HG03280 (cell line): ENCODE measurements around the gene DRICH1.
"Not testable (repeated sequence)": the region's sequence is repeated elsewhere in the genome, so short reads cannot be mapped to it uniquely, and the experiment has no call there.

Source experiments
- ATAC-seq: cut with Tn5 transposase; IDR thresholded peaks from one replicate; pipeline ENCODE4 v1.9.1; 2021; ENCODE audit warnings: mild to moderate bottlenecking, moderate library complexity; ENCODE audit not compliant: unreplicated experiment

Gene DRICH1

DNA sequence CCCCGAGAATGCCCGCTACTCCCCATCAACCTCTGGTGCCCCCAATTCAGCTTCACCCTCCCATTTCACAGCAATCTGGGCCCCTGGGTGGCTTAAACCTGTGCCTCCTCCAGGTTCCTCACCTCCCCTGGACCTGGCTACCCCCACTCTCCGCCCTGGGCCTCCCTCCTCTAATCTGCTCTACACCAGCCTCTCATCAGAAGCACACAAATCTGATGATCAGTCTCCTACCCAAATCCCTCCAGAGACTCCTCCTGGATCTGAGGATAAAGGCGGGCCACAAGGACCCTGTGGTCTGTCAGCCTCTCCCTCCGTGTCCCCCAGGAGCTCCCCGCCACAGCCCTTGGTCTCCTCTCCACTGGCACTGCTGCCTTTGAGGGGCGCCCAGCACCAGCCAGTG is 28.9 kb downstream of the DRICH1 start:
- ATAC-seq: no peak

DNA sequence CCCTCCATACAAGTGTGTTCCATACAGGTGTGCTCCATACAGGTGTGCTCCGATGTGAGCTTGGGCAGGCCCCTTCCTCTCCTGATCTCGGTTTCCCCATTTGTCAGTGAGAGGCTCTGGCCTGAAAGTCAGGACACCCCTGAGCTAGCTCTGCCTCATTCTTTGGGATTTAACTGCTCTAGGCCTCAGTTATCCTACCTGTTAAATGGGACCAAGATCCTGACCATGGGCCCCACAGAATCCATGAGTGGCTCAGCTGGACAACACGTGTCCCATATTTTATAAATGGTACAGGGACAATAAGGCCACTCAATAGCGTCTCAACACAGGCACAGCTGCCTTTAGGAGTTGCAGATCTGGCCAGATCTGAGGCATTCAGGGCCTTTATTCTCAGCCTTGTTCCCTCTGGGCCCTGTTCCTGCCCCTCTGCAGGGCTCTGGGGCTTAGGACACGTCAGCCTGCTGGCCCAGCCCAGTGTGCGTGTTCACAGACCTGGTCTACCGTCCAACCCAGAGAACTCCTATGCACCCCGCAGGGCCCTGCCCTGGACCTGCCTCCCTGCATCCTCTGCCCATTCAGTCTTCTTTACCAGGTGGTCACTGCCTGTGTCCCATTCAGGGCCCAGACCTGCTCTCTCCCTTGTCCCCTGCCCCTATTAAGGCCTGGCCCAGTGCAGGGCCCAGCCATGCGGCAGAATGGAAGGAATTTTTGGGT is 33.2 kb downstream of the DRICH1 start:
- no peak for ATAC-seq

DNA sequence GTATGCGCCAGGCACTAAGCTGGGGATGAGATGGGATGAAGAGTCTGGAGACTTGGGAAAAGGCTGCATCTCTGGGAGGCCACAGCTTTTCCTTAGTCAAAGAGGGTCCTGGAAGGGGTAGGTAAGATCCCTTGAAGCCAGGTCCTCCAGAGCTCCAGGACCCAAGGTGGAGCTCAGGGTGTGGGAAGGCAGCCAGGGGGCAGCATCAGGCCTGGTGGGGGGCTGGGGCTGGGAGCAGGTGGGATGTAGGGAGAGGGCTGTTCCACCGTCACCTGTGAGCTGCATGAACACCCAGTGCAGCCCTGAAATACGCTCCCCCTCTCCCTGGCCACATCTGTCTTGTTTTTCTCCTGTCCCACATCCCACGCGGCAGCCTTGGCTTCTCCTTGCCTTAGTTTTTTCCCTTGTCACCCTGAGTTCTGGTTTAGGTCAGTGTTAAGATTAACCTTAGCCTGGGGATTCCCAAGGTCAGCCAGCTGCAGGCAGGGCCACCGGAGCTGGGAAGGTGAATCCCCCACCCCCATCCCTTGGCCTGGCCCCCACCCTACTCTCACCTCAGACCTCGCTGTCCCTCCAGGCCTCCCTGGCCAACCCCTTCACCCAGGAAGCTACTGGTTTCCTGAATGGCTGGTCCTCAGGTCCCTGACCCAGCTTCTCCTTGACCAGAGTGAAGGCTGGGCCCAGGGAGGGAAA is 34.4 kb downstream of the DRICH1 start:
- ATAC-seq: not testable (repeated sequence)

DNA sequence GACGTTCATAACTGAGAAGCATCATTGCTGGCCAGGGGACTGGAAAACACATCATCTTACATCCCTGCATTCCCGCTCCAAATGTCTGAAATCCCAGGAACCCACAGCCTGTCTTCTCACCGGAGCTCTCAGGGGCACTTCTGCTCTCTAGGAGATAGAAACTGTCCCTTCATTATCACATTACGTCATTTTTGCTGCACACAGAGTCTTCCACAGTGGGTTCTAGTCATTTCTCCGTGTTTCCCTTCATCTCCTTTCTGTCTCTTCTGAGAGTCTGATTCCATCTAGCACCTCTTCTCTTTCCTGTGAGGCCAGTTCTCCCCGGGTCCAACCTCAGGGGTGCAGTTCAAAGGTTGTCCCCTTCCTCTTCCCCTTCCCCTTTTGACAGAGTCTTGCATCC is 36.2 kb downstream of the DRICH1 start:
- ATAC-seq: not testable (repeated sequence)

DNA sequence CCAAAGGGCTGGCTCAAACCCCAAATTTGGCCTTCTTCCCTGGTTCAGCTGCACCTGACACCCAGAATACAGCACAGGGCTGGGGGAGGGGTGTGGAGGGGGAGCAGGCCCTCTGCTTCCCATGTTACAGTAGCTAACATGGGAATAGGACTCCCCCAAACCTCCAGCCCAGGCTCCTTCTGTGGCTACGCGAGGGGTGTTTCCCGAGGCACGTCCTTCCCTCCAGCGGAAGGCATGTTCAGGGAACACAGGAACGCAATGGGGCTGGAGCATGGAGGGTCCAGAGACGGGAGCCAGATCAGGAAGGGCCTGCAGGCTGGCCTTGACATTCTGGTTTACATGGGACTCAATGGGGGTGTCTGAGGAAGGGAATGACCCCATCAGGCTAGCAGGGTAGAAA is 40.3 kb downstream of the DRICH1 start:
- ATAC-seq: no peak

DNA sequence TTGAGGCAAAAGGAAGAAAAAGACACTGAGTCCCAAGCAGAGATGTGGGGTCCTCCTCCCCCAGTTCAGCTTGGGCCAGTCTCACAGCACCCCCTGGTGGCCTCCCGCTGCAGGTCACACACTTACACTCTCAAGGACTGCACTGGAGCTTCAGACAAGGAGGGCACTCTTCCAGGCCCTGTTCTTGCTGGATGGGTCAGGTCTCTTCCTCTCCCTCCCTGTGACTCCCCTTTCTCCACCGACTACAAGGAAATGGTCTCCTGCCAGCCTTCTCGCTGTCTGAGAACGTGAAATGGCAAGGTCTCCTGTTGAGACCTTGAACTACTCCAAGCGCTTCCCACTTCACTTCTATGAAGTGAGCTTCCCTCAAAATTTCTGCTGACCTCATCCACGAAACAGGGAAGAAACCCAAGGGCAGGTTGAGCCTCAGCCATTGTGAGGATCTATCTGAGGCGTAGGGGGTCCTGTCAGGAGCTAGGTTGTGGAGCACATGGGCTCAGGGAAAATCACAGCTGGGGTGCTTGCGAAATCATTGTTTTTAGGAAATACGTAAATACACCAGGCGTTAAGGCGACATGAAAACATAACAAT is 40.8 kb downstream of the DRICH1 start:
- no peak for ATAC-seq

DNA sequence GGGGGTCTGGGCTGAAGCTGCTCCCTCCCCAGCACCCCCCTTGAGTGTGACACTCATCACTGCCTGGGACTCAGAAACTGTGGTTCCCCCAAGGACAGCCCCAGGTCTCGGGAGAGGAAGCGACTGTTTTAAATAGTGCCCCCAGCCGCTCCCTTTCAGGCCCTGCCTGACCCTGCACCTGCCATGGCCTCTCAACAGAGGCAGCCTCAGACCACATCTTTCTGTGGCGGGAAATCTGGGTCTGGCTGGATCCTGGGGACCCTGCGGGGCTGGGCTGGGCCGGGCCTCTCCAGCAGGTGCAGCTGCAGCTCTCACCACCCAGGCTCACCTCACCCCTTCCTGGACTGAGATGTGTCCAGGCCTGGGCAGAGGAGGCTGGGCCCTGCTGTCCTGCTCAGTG is 48.3 kb downstream of the DRICH1 start:
- ATAC-seq: no peak

DNA sequence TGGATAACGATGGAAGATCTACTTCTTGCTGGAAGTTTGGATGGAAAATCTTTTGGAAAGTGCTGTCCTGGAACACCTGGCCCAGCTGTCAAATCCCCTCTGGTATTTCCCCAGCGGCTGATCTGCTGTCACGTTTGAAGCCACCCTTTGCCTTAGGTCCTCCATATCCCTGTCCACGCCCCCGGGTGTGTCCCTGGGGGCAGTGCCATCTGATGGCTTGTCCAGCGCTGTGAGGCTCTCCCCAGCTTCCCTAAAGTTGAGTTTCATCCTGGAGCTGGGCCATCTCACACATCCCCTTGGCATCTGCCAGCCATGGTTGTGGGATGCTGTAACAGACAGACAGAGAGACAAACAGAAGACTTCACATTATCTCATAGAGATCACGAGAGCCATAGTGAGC is 49.0 kb downstream of the DRICH1 start:
- ATAC-seq: no peak

DNA sequence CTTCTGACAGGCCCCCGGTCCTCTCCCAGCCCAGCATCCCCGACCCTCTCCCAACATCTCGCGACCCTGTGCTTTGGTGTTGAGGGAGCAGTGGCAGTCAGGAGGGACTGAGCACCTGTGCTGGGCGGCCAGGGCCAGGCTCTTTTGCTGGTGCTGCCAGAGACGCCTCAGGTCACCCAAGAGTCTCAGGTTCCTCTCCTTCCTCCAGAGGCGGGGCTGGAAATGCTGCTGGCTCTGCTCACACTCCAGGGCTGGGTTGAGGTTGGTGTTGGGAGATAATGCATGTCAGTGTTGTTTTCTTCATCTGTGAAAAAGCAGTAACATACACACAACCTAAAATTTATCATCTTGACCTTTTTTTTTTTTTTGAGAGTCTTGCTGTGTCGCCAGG is 50.9 kb downstream of the DRICH1 start:
- ATAC-seq: no peak

DNA sequence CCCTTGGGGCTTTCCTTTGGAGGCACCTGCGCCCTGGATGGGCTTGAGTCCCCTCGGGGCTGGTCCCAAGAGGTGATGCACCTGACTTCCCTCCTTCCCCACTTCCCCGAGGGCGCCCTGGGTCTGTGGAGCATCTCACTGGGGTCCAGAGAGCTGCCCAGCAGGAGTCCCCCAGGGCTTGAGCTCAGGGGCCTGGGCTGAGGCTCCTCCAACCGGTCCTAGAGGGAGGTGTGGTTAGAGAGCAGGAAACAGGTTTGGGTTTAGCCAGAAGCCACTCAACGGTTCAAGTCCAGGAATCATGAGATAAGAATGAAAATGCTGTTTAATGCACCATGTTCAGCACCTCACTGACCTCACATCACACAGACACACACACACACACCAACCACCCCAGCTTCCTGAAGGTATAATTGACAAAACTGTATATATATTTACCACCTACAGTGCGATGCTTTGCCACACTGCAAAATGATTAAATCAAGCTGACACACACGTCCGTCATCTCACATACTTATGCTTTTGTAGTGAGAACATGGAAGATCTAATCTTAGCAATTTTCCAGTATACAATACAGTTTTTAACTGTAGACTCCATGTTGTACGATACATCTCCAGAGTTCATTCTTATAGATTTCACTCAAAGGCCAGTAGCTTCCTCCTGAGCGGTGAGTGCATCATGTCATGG is 51.4 kb downstream of the DRICH1 start:
- ATAC-seq: no peak

DNA sequence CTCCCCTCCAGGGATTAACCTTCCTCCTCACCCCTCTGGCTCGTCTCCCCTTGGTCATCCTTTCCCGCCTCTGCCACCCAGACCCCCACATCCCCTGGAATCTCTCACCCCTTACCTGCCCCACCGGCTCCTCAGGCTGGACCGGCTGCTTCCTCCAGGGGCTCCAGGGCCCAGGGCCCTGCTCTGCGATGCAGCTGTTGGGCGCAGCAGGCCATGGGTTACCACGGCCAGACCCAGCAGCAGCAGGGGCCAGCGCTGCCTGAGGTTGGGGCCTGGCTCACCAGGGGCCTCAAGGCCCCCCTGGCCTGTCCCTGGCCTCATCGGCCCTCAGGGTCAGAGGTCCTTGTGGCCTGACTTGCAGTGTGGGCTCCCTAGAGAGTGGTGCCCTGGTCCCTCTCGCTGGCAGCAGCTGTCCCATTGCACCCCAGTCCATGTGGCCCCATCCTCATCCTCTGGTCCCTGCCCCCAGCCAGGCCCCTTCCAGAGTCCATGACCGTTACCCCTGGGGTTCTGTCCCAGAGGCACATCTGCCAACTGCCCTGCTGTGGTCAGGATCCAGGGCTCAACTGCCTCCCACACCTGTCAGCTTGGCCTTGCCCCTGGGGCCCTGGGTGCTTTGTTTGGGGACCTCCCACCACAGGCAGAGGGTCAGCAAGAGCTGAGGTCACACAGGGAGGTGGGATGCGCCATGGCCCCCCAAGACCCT is 52.1 kb downstream of the DRICH1 start, which contains the start of gene IGLL1:
IGLL1 (minus strand) TSS at position 421 of the 706 bp plus-strand sequence; CDS start at position 321, 100 bp downstream.
- ATAC-seq: no peak

DNA sequence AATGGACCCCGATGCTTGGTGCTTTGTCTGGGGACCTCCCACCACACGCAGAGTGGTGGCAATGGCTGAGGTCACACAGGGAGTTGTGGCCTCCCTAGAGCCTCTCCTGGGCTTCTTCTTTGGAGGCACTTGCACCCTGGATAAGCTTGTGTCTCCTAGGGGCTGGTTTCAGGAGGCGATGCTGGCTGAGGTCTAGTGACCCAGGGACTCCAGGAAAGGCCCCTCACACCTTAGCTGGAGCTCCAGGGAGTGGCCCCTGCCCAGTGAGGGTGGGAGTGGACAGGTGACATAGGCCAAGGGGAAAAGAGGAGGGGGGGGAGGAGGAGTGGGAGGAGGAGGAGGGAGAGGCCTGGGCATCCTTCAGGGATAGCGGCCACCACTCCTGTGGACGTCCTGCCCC is 52.8 kb downstream of the DRICH1 start:
- ATAC-seq: no peak

DNA sequence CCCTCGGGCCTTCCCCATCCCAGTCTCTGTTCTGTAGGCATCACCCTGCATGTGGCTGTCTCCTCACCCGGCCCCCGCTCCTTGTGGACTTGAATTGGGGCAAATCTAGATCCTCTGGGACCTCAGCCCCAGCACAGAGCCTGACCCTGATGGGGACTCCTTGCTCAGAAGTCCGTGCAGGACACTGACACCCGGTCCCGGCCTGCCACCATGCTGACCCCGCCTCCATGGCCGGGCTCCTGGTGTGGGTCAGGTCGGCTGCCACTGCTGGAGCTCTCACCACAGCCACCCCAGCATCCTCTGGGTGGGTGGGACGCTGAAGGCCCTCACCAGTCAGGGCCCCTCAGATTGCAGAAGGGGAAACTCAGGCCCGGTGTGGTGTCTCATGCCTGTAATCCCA is 53.8 kb downstream of the DRICH1 start:
- no peak for ATAC-seq

DNA sequence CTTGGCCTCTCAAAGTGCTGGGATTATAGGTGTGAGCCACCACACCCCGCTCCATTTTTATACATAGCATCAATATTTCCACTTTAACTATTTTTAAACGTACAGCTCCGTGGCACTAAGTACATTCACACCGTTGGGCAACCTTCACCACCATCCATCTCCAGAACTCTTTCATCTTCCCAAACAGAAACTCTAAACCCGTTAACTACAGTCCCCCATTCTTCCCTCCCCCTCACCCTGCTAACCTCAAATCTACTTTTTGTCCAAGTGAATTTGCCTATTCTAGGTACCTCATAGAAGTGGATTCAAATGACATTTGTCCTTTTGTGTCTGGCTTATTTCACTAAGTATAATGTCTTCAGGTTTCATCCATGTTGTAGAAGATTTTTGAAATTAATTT is 55.4 kb downstream of the DRICH1 start:
- ATAC-seq: no peak

DNA sequence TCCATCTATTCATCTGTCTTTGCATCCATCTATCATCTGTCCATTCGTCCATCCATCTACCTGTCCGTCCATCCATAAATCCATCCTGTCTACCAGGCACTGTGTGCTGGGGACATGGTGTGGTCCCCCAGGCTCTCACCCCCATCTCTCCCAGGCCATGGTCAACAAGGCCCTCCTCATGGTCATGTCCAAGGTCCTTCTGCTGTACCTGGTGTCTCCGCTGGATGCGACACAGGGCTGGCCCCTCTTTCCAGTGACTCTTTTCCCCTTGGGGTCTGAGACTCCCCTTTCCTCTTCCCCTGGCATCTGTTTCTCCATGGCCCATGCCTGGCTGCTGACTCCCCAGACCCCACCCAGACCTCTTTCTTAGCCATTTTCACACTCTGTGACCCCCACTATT is 56.5 kb downstream of the DRICH1 start:
- no peak for ATAC-seq

DNA sequence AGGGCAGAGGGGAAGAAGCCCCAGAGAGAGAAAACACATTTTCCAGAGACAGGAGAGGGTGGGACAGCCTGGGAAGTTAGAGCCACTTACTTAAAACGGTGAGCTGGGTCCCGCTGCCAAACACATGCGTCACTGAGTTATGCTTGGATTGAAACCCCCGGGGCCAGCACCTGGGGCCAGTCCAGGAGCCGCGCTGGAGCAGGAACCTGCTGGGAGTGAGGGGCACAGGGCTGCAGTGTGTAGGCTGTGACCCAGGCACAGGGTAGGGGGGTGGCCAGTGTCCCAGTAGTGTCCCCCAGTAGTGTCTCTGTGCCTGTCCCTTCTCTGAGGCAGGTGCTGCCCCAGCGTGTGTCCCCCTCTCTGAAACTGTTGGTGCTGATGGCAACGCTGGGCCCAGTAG is 57.2 kb downstream of the DRICH1 start:
- ATAC-seq: no peak

DNA sequence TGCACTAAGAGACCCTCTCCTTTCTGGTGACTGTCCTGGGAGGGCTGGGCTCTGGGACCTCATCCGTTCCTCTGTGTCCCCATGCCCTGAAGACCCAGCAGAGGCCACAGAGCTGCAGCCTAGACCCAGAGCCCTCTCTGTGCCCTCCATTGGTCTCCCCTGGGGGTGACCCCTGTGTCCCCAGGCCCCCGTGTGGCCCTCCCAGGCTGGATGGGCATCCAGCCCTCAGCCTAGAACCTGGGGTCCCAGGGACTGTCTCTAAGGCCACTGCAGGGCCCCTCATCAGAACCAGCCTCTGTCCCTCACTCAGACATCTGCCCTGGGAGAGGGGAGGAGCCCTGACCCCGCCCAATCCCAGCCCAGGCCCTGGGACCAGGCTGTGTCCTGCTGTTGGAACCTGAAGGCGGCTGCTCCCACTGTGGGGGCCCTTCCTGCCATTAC is 57.7 kb downstream of the DRICH1 start:
- ATAC-seq: no peak

DNA sequence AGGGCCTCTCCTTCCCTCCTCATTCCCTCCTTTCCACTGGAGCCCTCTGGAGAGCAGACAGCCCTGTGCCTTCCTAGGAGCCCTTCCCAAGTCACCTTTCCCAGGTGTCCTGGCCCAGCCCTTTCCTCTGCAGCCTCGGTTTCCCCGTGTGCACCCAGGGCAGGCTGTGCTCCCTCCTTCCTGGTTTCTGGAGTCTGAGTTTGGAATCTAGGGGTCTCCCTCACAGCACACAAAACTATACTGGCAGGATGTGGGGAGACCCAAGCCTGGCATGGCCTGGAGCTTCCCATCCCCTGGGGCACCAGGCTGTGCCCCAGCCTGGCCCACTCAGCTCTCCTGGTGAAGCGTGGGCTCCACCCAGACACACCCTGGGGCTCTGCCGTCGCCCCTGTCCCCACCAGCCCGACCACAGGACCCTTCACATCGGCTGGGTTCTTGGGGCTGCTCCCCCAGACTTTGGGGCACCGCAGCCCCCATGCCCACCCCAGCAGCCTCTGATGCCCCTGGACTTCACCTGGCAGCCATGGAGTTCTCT is 58.4 kb downstream of the DRICH1 start:
- ATAC-seq: not testable (repeated sequence)

DNA sequence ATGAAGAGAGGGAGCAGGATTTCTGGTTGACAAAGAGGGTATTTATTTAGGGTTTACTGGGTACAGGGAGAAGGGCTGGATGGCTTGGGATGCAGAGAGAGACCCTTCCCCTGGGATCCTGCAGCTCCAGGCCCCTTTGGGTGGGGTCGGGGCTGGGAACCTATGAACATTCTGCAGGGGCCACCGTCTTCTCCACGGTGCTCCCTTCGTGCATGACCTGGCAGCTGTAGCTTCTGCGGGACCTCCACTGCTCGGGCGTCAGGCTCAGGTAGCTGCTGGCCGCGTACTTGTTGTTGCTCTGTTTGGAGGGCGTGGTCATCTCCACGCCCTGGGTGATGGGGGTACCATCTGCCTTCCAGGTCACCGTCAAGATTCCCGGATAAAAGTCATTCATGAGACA is 59.0 kb downstream of the DRICH1 start:
- not testable (repeated sequence) for ATAC-seq

DNA sequence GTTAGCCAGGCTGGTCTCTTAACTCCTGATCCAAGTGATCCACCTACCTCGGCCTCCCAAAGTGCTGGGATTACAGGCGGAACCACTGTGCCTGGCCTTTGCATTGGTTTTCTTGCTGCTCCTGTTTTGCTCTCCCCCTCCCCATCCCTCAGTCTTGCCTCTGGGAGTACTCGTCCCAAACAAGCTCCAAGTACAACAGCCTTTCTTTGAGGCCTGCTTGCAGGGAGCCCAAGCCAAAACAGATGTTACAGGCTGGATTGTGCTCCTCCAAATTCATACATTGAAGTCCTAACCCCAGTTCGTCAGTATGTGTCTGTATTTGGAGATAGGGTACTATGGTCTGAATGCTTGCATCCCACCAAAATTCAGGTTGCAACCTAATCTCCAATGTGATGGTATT is 60.6 kb downstream of the DRICH1 start:
- no peak for ATAC-seq

DNA sequence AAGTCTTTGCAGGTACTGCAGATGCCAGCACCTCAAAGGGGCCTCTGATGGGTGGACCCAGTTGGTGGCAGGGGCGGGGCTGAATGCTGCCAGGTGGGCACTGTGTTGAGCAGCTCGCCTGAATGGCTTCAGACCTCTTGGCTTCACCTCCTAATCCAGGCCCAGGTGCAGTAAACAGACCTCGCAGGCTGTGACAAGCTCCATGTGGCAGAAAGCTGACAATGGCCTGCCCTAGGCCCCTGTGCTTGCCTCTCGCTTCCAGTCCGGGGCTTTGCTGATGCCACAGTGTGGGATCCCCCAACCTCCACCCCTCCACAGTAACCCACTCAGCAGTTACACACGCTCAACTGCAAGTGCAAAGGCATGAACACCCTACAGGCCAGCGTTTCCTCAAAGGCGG is 61.4 kb downstream of the DRICH1 start:
- ATAC-seq: no peak
